ENCODE data around the gene SCCPDH. TPM values are rescaled to one million over a fixed set of nuclear protein-coding genes. Genes with fewer than 3 reads are reported as not detected.
A peak's percentile ranks its signal among the peaks of the same experiment; 100 is the strongest.

SCCPDH gene
- total RNA-seq, 1 experiment from 2014 or later = 26.1 TPM

DNA sequence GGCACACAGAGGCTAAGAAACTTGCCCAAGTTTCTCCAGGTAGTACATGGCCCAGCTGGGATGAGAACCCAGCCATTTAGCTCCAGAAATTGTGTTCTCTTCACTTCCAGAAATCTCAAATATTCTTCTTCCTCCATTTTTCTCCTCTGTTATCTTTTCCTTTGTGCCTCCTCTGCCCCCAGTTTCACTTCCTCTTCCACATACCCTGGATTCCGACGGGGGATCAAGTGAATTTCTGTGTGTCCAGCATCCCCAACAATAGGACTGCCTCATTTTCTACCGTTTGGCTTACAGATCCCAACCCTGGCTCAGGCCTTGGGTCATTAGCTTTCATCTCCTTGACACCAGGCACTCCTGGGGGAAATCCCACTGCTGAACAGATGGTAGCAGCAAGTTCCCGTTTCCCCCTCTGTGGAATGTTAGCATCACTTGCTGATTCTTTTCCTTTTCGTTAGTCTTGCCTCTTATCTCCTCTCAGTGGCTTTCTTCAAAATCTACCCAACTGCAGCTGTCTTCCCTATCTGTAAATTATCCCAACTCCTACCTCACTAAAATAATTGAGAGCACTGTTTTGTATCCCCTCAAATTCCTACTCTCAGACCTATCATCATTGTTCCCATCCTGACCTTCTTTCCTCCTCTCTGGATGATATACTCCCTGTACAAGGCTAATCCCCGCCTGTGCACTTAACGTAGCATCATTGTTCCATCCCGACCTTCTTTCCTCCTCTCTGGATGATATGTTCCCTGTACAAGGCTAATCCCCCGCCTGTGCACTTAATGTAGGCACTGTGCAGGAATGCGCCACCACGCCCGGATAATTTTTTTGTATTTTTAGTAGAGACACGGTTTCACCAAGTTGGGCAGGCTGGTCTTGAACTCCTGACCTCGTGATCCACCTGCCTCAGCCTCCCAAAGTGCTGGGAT is 36.5 kb downstream of the SCCPDH start:
- no TSS peak for BruUV-seq (replicated peaks)
- no peaks in the 10 kb centered on the region for H3K9me3 ChIP-seq
- no peaks in the 10 kb centered on the region for H3K27me3 Mint-ChIP-seq (ENCODE audit: insufficient read depth, unreplicated experiment)

GRCh38 chr1:246761396-246761795 is 37.2 kb downstream of the SCCPDH start:
- no TSS peak for BruUV-seq (replicated peaks)
- no peak for DNase-seq
- Histone ChIP-seq H3K27me3 (replicated peaks; ENCODE audit: control insufficient read depth, insufficient read depth, low read length) (no peaks in the 10 kb centered on the region), H3K9me3 (no peaks in the 10 kb centered on the region), H3K36me3 (ENCODE audit: control insufficient read depth, insufficient read depth, low read length) (no peaks in the 10 kb centered on the region), H3K4me3 (ENCODE audit: low read depth, low read length) (no peak overlapping the region), H3K4me1 (no peaks in the 10 kb centered on the region)
- intact Hi-C loops (cut with micrococcal nuclease; ENCODE audit: unreplicated experiment) = no loop called here
- peaks cover 16% of the 10 kb centered on the region for H3K36me3 Mint-ChIP-seq (ENCODE audit: insufficient read depth, unreplicated experiment)
- H3K9me3 Mint-ChIP-seq (ENCODE audit: unreplicated experiment) = no peaks in the 10 kb centered on the region
- H3K27ac Mint-ChIP-seq (ENCODE audit: unreplicated experiment) = no peak overlapping the region
- CTCF ChIA-PET = no interaction called here
- no peak overlapping the region for H3K4me3 Mint-ChIP-seq (ENCODE audit: unreplicated experiment)
- H3K27me3 Mint-ChIP-seq (ENCODE audit: insufficient read depth, unreplicated experiment) = no peaks in the 10 kb centered on the region
- no peak for TF ChIP-seq CTCF (IDR thresholded peaks at IDR 0.05; ENCODE audit: insufficient read depth in 1 of 2, low read depth in 1 of 2, low read length in 1 of 2, severe bottlenecking in 1 of 2, unreplicated experiment in 1 of 2)
- H3K4me1 Mint-ChIP-seq (ENCODE audit: low read depth, unreplicated experiment) = no peaks in the 10 kb centered on the region
- POLR2A ChIA-PET = no interaction called here

More for the DNA sequence above, 36.5 kb downstream of the SCCPDH start:
- no peak for TF ChIP-seq CTCF (IDR thresholded peaks at IDR 0.05; ENCODE audit: insufficient read depth in 1 of 2, low read depth in 1 of 2, low read length in 1 of 2, severe bottlenecking in 1 of 2, unreplicated experiment in 1 of 2)
- intact Hi-C loops (cut with micrococcal nuclease; ENCODE audit: unreplicated experiment) = no loop called here
- Mint-ChIP-seq H3K27ac (ENCODE audit: unreplicated experiment) (peak overlapping the region; percentile 4), H3K4me1 (ENCODE audit: low read depth, unreplicated experiment) (no peaks in the 10 kb centered on the region), H3K4me3 (ENCODE audit: unreplicated experiment) (no peak overlapping the region), H3K9me3 (ENCODE audit: unreplicated experiment) (no peaks in the 10 kb centered on the region), H3K36me3 (ENCODE audit: insufficient read depth, unreplicated experiment) (peaks cover 16% of the 10 kb centered on the region)
- H3K4me1 ChIP-seq = no peaks in the 10 kb centered on the region
- no peak for DNase-seq
- CTCF ChIA-PET = no interaction called here
- no peak overlapping the region for H3K4me3 ChIP-seq (ENCODE audit: low read depth, low read length)
- no peaks in the 10 kb centered on the region for H3K36me3 ChIP-seq (ENCODE audit: control insufficient read depth, insufficient read depth, low read length)
- no peaks in the 10 kb centered on the region for H3K27me3 ChIP-seq (replicated peaks; ENCODE audit: control insufficient read depth, insufficient read depth, low read length)
- POLR2A ChIA-PET = no interaction called here

GRCh38 chr1:246765521-246765920 is 41.3 kb downstream of the SCCPDH start:
- ChIA-PET POLR2A (no interaction called here), CTCF (no interaction called here)
- no peak for TF ChIP-seq CTCF (IDR thresholded peaks at IDR 0.05; ENCODE audit: insufficient read depth in 1 of 2, low read depth in 1 of 2, low read length in 1 of 2, severe bottlenecking in 1 of 2, unreplicated experiment in 1 of 2)
- Mint-ChIP-seq H3K4me1 (ENCODE audit: low read depth, unreplicated experiment) (no peaks in the 10 kb centered on the region), H3K4me3 (ENCODE audit: unreplicated experiment) (no peak overlapping the region), H3K27me3 (ENCODE audit: insufficient read depth, unreplicated experiment) (no peaks in the 10 kb centered on the region), H3K36me3 (ENCODE audit: insufficient read depth, unreplicated experiment) (peaks cover 24% of the 10 kb centered on the region), H3K27ac (ENCODE audit: unreplicated experiment) (no peak overlapping the region), H3K9me3 (ENCODE audit: unreplicated experiment) (no peaks in the 10 kb centered on the region)
- intact Hi-C loops (cut with micrococcal nuclease; ENCODE audit: unreplicated experiment) = no loop called here
- DNase-seq = no peak
- no peaks in the 10 kb centered on the region for H3K4me1 ChIP-seq
- no peaks in the 10 kb centered on the region for H3K9me3 ChIP-seq
- H3K4me3 ChIP-seq (ENCODE audit: low read depth, low read length) = no peak overlapping the region
- no peaks in the 10 kb centered on the region for H3K27me3 ChIP-seq (replicated peaks; ENCODE audit: control insufficient read depth, insufficient read depth, low read length)
- BruUV-seq (replicated peaks) = no TSS peak
- no peaks in the 10 kb centered on the region for H3K36me3 ChIP-seq (ENCODE audit: control insufficient read depth, insufficient read depth, low read length)
